ENCODE measurements around the gene ETV3. TPM values are rescaled to one million over a fixed set of nuclear protein-coding genes. Genes with fewer than 3 reads are reported as not detected.

The ETV3 gene
- total RNA-seq, 1 experiment from 2014 or later: 36.3 TPM

DNA sequence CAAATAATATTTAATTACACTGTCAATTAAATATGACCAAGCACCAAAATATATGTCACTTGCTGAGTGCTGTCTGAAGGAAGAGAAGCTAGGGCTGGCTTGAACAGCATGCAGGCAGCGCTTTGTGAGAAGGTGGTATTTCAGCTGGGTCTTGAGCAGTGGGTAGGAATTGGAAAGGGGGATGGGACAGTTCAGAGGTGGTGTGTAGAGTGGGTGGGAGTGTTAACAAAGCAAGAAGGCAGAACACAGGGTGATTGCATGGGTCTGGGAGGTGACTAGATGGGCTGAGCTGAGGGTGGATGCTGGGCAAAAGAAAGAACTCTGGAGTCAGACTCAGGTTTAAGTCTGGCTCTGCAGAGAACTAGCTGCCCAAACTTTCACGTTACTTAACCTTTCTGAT, 14.3 kb upstream of the ETV3 start:
- H2BK12ac ChIP-seq (ENCODE audit: insufficient read length, low read depth, low read length): no peak overlapping the region
- H3K27ac ChIP-seq (ENCODE audit: insufficient read length, low read depth, low read length): no peak overlapping the region
- no peak overlapping the region for H2AK5ac ChIP-seq (ENCODE audit: insufficient read length, low read length)
- H3K56ac ChIP-seq (ENCODE audit: insufficient read length, low read depth, low read length): no peak overlapping the region
- no peaks in the 10 kb centered on the region for H3K4me1 ChIP-seq (ENCODE audit: insufficient read depth, low read length)
- Mint-ChIP-seq H3K27me3 (ENCODE audit: low read depth) (peaks cover 3% of the 10 kb centered on the region), H3K27ac (no peak overlapping the region), H3K4me3 (no peak overlapping the region; a peak in 1 of 5 replicates), H3K4me1 (peaks cover 37 to 42% of the 10 kb centered on the region in 2 experiments), H3K36me3 (ENCODE audit: insufficient read depth in 1 of 3, low read depth in 3 of 3) (no peaks in the 10 kb centered on the region), H3K9me3 (no peaks in the 10 kb centered on the region)
- no peak overlapping the region for H3K14ac ChIP-seq (ENCODE audit: insufficient read depth, low read length)
- H2BK20ac ChIP-seq (ENCODE audit: low read depth, low read length, poor library complexity, severe bottlenecking): no peak overlapping the region
- H3K18ac ChIP-seq (ENCODE audit: insufficient read length, low read depth, low read length): no peak overlapping the region
- H2BK5ac ChIP-seq (ENCODE audit: insufficient read length, low read length): no peak overlapping the region
- TF ChIP-seq, protein P1, sequence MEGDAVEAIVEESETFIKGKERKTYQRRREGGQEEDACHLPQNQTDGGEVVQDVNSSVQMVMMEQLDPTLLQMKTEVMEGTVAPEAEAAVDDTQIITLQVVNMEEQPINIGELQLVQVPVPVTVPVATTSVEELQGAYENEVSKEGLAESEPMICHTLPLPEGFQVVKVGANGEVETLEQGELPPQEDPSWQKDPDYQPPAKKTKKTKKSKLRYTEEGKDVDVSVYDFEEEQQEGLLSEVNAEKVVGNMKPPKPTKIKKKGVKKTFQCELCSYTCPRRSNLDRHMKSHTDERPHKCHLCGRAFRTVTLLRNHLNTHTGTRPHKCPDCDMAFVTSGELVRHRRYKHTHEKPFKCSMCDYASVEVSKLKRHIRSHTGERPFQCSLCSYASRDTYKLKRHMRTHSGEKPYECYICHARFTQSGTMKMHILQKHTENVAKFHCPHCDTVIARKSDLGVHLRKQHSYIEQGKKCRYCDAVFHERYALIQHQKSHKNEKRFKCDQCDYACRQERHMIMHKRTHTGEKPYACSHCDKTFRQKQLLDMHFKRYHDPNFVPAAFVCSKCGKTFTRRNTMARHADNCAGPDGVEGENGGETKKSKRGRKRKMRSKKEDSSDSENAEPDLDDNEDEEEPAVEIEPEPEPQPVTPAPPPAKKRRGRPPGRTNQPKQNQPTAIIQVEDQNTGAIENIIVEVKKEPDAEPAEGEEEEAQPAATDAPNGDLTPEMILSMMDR (conservative IDR thresholded peaks at IDR 0.05): no peak
- H3K9ac ChIP-seq (ENCODE audit: extremely low read depth, insufficient read length, low read length): no peak overlapping the region
- H3K23ac ChIP-seq (ENCODE audit: insufficient read length, low read depth, low read length): no peak overlapping the region
- no peaks in the 10 kb centered on the region for H3K27me3 ChIP-seq (ENCODE audit: insufficient read depth, low read length)
- no peak for DNase-seq
- no peak overlapping the region for H3T11ph ChIP-seq (ENCODE audit: low read length)
- H3K4ac ChIP-seq (ENCODE audit: low read depth, low read length): no peak overlapping the region
- no peak overlapping the region for H3K4me2 ChIP-seq (ENCODE audit: insufficient read depth, insufficient read length, low read length)
- no peaks in the 10 kb centered on the region for H4K20me1 ChIP-seq (ENCODE audit: control insufficient read depth, insufficient read depth, insufficient read length)
- H3K79me2 ChIP-seq (ENCODE audit: insufficient read depth, low read length): no peaks in the 10 kb centered on the region
- H2BK15ac ChIP-seq (ENCODE audit: low read depth, low read length): no peak overlapping the region
- no peak overlapping the region for H2AFZ ChIP-seq (ENCODE audit: low read length)
- H4K8ac ChIP-seq (replicated peaks; ENCODE audit: insufficient read length, low read depth, low read length): no peak overlapping the region
- no peak overlapping the region for H2BK120ac ChIP-seq (ENCODE audit: low read depth, low read length, poor library complexity, severe bottlenecking)
- no peak overlapping the region for H4K5ac ChIP-seq (ENCODE audit: insufficient read length, low read depth, low read length)
- no peak overlapping the region for H4K91ac ChIP-seq (ENCODE audit: insufficient read length, low read depth, low read length)
- H3K9me3 ChIP-seq (ENCODE audit: control insufficient read depth, low read depth, low read length): no peaks in the 10 kb centered on the region
- no peaks in the 10 kb centered on the region for H3K23me2 ChIP-seq (ENCODE audit: insufficient read length, low read depth, low read length, poor library complexity, severe bottlenecking)
- no peaks in the 10 kb centered on the region for H3K79me1 ChIP-seq (ENCODE audit: insufficient read depth, low read depth, low read length, poor library complexity, severe bottlenecking)
- WGBS (ENCODE audit: extremely low coverage, insufficient read length, low lambda C conversion rate): no CpG with 5 or more reads among the region's 2 CpGs
